ENCODE data around the gene GDF15.

GDF15 gene

DNA sequence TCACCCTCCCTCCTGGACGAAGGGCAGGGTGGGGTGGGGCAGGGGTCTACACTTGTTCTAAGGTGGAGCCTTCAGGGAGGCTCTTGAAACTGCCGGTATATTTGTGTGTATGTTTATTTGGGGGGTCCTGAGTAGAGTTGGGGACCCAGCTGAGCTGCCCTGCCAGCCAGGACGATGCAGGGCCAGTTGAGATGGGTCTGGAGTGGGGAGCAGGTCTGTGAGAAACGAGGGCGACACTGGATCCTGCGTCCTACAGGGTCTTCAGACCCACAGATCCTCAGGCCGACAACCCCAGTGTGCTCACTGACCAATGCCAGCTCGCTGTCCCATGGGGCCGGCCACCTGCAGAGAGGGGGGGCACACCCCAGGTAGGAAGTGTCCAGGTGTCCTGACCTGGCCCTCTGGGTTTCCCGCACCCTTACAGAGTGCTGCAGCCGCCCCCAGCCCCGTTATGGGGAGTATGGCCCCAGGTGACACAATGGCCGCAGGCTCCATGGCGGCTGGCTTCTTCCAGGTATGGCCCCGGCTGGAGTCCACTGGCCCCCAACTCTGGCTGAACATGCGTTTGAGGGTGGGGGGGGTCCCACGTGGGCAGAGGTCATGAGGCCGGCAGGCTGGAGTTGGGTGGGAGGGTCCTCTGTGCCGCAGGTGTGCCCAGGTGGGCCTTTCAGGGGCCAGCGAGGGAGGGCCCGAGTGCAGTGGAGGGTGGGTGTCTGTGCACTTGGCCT is 44.6 kb downstream of the GDF15 start:
- DNase-seq (ENCODE audit: low read depth, low spot score) = no peak

DNA sequence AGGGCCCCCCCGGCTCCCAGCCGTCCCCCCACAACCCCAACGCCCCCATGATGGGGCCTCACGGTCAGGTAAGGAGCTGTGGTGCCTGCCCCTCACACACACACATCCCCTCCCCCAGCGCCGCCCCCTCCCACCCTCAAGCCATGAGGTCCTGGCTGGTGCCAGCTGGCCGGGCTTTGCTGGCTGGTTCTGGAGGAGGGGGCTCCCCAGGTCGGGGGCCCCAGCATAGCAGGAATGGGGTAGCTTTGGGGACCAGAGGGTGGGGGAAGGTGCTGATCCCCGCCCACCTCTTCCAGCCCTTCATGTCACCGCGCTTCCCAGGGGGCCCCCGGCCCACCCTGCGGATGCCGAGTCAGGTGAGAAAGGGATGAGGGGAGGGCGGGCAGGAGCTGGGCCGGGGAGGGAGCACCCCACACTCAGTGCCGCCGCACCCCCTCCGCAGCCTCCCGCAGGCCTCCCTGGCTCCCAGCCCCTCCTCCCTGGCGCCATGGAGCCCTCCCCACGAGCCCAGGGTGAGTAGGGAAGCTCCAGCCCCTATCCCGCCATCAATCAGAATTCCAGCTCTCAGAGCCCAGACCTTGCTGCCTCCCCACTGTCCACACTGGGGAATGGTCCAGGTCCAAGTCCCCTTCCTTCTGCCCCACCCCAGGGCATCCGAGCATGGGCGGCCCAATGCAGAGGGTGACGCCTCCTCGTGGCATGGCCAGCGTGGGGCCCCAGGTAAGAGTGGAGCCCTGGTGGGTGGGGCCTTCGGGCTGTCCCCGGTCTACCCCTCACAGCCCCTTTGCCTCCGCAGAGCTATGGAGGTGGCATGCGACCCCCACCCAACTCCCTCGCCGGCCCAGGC is 45.6 kb downstream of the GDF15 start:
- DNase-seq (ENCODE audit: low read depth, low spot score) = no peak

DNA sequence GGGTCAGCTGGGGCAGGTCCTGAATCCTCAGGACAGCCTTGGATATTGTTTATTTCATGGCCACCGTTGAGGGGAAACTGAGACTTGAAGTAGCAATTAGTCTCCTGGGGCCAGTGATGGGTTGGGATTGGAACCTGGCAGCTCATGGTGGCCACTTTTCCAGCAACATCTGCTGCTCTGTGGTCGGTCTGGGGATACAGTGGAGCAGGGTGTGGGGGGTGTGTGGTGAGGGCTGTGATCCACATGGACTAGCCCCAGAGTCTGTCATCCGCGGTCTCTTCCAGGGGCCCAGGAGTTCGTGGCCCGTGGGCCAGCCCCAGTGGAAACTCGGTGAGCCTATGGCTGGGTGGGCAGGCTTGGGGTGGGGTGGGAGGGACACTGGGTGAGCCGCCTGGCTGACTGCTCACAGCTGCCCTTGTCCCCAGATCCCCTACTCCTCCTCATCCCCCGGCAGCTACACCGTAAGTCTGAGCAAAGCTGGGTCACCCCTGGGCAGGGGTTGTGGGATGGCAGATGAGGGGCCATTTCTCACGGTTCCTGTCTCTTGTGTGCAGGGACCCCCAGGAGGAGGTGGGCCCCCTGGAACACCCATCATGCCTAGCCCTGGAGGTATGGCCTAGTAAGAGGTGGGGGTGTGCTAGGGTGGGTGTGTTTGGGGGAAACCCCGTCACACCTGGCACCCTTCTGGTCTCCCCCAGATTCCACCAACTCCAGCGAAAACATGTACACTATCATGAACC is 46.5 kb downstream of the GDF15 start:
- no peak for DNase-seq (ENCODE audit: low read depth, low spot score)

DNA sequence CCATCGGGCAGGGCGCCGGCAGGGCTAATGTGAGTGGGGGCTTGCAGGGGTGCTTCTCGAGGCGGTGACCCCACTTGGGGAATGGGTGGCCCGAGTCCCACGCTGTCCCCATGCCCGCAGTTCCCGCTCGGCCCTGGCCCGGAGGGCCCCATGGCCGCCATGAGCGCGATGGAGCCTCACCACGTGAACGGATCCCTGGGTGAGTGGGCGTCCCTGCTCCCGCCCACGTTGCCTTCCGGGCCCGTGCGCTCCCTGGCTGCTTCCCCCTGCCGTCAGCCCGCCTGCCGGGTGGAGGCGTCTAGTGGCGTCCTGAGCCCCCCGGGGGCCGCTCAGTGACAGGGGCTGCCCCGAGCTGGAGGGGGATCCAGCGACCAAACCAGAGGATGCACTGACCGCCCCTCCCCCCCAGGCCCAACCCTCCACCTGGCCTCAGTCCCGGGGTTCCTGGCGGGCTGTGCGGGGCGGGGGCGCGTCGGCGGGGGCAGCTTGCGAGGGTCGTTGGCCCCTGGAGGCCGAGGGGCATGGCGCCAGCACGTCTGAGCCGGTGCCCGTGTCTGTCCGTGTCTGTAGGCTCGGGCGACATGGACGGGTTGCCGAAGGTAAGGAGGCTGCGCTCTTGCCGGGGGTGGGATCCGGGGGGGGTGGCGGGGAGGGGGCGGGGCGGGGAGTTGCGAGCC is 47.2 kb downstream of the GDF15 start:
- no peak for DNase-seq (ENCODE audit: low read depth, low spot score)

DNA sequence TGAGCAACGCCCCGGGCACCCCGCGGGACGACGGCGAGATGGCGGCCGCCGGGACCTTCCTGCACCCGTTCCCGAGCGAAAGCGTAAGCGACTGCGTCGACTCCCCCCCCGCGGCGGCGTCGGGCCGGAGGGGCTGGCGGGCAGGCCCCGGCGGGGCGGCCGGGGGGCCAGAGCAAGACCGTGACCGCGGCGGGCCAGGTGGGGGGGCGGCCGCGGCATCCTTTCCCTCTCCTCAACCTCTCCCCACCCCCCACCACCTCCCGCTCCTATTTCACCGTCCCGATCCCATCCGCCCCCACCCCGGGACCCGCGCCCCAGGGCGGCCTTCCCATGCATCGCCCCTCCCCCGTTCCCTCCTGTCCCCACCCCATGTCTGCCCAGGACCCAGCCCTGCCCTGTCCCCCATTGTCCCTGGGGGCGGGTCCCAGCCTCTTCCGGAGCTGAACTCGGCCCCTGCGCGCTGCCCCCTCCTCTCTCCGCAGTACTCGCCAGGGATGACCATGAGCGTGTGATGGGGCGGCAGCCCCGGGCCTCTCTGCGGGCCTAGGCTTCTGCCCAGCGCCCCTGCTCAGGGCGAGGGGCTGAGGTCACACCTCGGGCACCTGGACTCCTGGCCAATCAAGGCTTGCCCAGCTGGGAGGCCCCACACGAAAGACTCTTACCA is 47.9 kb downstream of the GDF15 start:
- DNase-seq (ENCODE audit: low read depth, low spot score) = no peak

DNA sequence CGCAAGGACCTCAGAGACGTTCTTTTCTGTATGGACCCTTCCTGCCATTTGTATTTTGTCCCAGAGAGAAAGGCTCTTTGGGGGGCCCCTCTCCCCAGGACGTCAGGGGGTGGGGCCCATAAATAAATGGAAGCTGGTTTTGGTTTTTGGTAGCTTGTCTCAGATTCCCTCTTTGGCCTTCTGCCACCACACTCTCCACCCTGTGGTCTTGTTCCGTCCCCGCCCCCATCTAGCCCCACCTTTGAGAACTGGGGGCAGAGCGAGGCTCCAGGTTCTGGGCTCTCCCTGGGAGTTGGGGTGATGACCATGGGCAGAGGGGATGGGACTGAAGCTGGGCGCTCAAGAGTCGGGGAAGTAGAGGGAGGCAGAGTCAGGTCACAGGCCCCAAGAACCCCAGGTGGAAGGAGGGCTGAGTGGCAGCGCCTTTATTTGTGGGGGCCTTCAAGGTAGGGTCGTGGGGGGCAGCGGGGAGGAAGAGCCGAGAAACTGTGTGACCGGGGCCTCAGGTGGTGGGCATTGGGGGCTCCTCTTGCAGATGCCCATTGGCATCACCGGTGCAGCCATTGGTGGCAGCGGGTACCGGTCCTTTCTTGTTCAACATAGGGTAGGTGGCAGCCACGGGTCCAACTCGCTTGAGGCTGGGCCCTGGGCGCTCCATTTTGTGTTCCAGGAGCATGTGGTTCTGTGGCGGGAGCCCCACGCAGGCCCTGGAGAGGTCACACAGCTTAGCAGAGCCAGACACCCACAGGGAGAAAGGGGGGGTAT is 48.6 kb downstream of the GDF15 start:
- no peak for DNase-seq (ENCODE audit: low read depth, low spot score)

DNA sequence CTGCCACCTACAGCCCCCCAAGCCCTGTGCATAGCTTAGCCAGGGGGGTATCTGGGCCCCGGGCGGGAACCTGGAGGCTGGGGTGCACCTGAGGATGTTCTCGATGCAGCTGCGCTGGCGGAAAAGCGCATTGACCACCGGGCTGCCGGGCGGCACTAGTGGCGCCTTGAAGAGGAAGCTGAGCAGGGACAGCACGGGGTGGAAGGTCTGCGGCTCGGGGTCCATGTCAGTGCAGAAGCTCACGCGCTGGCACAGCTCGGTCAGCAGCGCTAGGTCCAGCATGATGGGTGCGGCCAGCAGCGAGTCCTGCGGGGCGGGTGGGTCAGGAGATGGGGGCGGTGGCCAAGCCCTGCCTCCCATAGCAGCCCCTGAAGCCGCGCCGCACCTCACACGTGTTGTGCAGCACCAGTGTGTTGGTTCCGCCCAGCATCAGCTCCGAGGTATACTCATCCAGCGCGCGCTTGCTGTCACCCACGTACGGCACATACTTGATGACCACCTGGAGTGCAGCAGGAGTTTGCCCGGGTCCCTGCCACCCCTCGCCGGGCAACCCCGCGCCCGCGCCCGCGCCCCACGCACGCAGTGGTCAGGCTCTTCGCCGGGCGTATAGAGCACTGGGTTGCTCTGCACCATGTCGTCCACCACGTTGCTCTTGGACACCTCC is 49.4 kb downstream of the GDF15 start:
- DNase-seq (ENCODE audit: low read depth, low spot score) = no peak

DNA sequence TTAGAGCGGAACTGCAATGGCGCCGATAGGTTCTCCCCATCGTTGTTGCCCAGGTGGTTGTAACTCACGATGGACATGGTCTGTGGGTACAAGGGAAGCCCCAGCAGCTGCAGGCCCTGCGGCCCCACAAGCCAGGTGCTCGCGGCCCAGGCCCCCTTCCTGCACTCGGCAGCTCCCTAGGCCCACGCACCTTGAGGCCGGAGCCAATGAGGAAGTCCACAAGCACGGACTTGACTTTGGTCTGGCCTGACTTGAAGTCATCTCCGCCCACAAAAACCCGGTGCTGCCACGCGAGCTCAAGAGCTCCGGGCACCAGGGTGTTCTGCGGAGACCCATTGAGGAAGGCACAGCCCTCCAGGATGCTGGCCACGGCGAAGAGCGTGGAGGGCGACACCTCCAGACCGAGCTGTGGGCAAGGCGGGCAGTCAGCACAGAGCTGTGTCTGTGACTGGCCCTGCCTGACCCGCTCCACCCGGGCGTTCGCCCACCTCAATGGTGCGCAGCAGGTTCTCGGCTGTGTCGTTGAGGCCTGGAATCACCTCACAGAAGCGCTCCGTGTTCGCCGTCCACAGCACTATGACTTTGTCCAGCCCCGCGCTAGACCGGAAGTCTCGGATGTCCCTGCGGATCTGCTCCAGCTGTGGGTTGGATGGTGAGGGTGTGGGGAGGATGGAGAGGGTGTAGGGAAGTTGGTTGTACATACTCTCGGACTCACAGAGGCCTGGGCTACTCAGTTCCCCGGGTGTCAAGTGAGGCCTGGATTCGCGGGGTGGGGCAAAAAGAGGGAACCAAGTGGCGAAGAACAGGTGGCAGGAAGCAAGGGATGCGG is 50.1 kb downstream of the GDF15 start:
- DNase-seq (ENCODE audit: low read depth, low spot score) = no peak

DNA sequence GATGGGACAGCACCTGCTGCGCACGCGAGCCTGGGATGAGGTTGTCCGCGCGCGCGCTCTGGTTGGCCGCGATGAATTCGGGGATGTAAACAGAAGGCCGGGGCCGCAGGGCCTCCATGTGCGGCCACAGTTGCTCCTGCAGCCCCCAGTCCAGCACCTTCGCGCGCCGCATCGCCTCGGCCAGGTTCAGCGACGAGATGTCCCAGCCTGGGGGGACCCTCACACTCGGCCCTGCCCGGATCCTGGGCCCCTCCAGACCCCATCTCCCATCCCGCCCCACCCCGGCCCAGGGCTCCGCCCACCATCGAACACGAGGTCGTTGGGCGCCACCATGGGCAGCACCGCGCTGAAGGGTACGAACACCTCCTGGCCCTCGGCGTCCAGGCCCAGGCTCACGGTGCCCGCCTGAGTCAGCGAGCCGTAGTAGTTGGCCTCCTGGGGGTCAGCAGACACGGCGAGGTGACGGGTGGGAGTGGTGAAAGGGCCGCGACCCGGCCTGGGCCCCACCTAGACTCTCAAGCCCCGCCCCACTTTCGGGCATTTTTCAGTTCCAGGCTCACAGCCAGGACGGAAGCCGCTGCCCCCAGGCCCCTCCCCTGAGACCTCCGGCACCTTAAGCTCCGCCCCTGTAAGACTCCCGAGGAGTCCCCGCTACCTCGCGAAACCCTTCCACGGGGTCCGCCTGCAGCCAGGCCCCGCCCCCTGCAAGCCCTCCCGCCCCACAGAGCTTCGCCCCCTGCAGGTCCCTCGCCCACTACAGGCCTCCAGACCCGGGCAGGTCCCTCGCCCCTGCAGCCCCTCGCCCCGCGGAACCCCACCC is 50.9 kb downstream of the GDF15 start:
- DNase-seq (ENCODE audit: low read depth, low spot score) = no peak

DNA sequence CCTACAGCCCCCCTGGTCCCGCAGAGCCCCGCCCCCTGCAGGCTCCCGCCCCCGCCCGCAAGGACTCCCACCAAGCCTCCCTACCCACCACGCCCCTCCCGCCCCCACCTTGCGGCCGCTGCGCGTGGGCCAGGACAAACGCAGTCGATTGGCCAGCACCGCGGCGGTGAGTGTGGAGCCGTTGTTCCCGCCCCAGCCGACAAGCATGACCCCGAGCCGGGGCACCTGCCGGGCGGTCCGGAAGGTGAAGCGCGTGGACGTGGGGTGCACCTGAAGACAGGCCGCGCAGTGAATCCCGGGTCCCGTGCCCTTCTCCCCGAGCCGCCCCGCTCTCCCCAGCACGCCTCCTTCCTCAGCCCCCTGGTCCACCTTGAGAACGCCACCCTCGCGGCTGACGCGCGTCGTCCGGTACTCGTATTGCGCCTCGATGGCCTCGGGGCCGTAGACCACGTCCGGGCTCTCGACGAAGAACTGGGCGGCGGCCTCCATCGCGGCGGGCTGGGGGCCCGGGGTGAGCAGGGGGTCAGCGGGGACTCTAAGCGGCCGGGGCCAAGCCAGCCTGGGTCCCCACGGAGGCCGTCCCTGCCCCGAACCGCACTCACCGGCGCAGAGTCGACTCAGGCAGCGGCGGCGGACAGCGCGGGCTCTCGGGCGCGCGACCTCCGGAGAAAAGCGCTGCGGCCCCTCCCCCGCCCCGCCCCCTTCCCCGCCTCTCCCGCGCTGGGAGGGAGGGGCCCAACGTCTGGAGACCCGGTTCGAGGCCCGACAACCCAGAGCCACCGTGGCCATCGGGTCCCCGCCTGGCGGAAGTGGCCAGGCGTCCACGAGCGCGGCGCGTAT is 51.8 kb downstream of the GDF15 start, which contains the start of gene ISYNA1:
TSS of gene ISYNA1 (minus strand) at position 643 of the 840 bp plus-strand sequence. CDS start at position 489, 154 bp downstream.
- no peak for DNase-seq (ENCODE audit: low read depth, low spot score)

DNA sequence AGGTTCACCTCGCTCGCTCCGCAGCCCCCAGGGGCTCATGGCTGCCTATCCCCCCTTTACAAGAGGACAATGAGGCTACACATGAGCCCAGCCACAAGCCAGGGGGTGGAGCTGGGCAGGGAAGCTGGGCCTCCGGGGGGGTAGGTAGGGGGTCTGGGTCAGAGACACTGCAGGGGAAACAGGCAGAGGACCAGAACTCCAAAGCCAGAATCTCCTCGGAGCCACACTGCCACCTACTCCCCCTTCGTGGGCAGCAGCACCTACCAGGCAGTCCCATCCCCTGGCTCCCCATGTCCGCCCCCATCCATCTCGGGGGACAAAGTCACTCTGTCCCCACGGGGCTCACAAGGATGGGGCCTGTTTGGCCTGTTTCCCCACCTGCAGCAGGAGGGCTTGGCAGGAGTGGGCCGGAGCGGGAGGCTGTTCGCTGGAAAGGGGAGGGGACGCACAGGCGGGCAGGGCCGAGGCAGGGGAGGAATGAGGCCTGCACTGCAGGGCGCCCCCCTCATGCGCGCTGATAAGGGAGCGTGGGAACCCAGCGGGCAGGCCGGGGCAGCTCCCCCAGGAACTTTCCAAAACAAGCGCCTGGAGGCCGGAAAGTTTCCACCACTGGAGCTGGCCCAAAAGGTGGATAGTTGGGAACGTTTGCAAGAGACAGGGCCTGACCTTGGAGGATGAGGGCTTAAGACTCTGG is 52.5 kb downstream of the GDF15 start:
- no peak for DNase-seq (ENCODE audit: low read depth, low spot score)

All from iPS DF 19.7 (cell line).